ENCODE results near the gene HYI.
"Not testable (repeated sequence)": the region's sequence is repeated elsewhere in the genome, so short reads cannot be mapped to it uniquely, and the experiment has no call there.

- not testable (repeated sequence) for TF ChIP-seq CTCF, EP300 (IDR thresholded peaks at IDR 0.05)
These were observed 18.9 kb upstream of the HYI start for GRCh38 chr1:43472463-43473151.
